Trophoblast cell (in vitro differentiated cells and primary cell): ENCODE measurements around the gene MROH2B.
A peak's percentile ranks its signal among the peaks of the same experiment; 100 is the strongest.
"Not testable (repeated sequence)": the region's sequence is repeated elsewhere in the genome, so short reads cannot be mapped to it uniquely, and the experiment has no call there.

Experiments
- DNase-seq, 2 donors: peaks; one replicate each; pipeline ENCODE4 v3.0.0-alpha.2; 2016
- H2AFZ ChIP-seq: 2 replicates; pipeline ENCODE4 v1.6.1; 2013; ENCODE audit warnings: low read length, moderate library complexity, mild to moderate bottlenecking; ENCODE audit not compliant: insufficient read depth, poor library complexity
- H2AK5ac ChIP-seq: 2 replicates; pipeline ENCODE4 v1.6.1; 2013; ENCODE audit warnings: mild to moderate bottlenecking, low read length
- H2BK120ac ChIP-seq: 2 replicates; pipeline ENCODE4 v1.6.1; 2013; ENCODE audit warnings: low read length, mild to moderate bottlenecking, moderate library complexity; ENCODE audit not compliant: insufficient read depth, poor library complexity
- H2BK12ac ChIP-seq: 2 replicates; pipeline ENCODE4 v1.6.1; 2013; ENCODE audit warnings: mild to moderate bottlenecking, low read length, moderate library complexity
- H2BK5ac ChIP-seq: 2 replicates; pipeline ENCODE4 v1.6.1; 2013; ENCODE audit warnings: low read length, low read depth, moderate library complexity, mild to moderate bottlenecking; ENCODE audit not compliant: poor library complexity
- H3K14ac ChIP-seq: 2 replicates; pipeline ENCODE4 v1.6.1; 2013; ENCODE audit warnings: mild to moderate bottlenecking, low read length
- H3K18ac ChIP-seq: 2 replicates; pipeline ENCODE4 v1.6.1; 2013; ENCODE audit warnings: mild to moderate bottlenecking, low read length
- H3K23ac ChIP-seq: 2 replicates; pipeline ENCODE4 v1.6.1; 2013; ENCODE audit warnings: low read length
- H3K27ac ChIP-seq: 2 replicates; pipeline ENCODE4 v1.5.1; 2013; ENCODE audit warnings: low read depth, mild to moderate bottlenecking, inconsistent platforms, low read length, moderate library complexity
- H3K27me3 ChIP-seq: 2 replicates; pipeline ENCODE4 v1.6.1; 2013; ENCODE audit warnings: inconsistent platforms, mild to moderate bottlenecking, low read length, moderate library complexity; ENCODE audit not compliant: insufficient read depth
- H3K36me3 ChIP-seq, 2 experiments: 1 replicate in 1 of 2; 2 replicates in 1 of 2; pipeline ENCODE4 v1.6.1; 2013; ENCODE audit warnings: low read length in 2 of 2, mild to moderate bottlenecking in 2 of 2, moderate library complexity in 1 of 2; ENCODE audit not compliant: insufficient read depth in 2 of 2, control insufficient read depth in 1 of 2
- H3K4ac ChIP-seq: 2 replicates; pipeline ENCODE4 v1.6.1; 2013; ENCODE audit warnings: low read depth, mild to moderate bottlenecking, low read length, moderate library complexity
- H3K4me1 ChIP-seq, 2 experiments: 1 replicate in 1 of 2; 2 replicates in 1 of 2; pipeline ENCODE4 v1.6.1; 2013; ENCODE audit warnings: low read length in 2 of 2, mild to moderate bottlenecking in 2 of 2, moderate library complexity in 1 of 2; ENCODE audit not compliant: insufficient read depth in 2 of 2, control insufficient read depth in 1 of 2
- H3K4me2 ChIP-seq: 2 replicates; pipeline ENCODE4 v1.6.1; 2013; ENCODE audit warnings: inconsistent platforms, mild to moderate bottlenecking, low read length, moderate library complexity
- H3K4me3 ChIP-seq: 2 replicates; pipeline ENCODE4 v1.5.1; 2013; ENCODE audit warnings: mild to moderate bottlenecking, low read depth, low read length, inconsistent platforms
- H3K79me1 ChIP-seq: one replicate; pipeline ENCODE4 v1.6.1; 2013; ENCODE audit warnings: low read length
- H3K79me2 ChIP-seq: 2 replicates; pipeline ENCODE4 v1.6.1; 2013; ENCODE audit warnings: low read length, mild to moderate bottlenecking; ENCODE audit not compliant: control insufficient read depth, insufficient read depth, poor library complexity
- H3K9ac ChIP-seq: 2 replicates; pipeline ENCODE4 v1.6.1; 2013; ENCODE audit warnings: mild to moderate bottlenecking, low read length
- H3K9me3 ChIP-seq: 2 replicates; pipeline ENCODE4 v1.6.1; 2013; ENCODE audit warnings: low read depth, mild to moderate bottlenecking, control low read depth, inconsistent platforms, low read length; ENCODE audit not compliant: insufficient read depth
- H4K12ac ChIP-seq: 2 replicates; pipeline ENCODE4 v1.6.1; 2013; ENCODE audit warnings: low read depth, mild to moderate bottlenecking, low read length, moderate library complexity
- H4K8ac ChIP-seq: 2 replicates; pipeline ENCODE4 v1.6.1; 2013; ENCODE audit warnings: low read depth, mild to moderate bottlenecking, low read length, moderate library complexity
- H4K91ac ChIP-seq: one replicate; pipeline ENCODE4 v1.6.1; 2013; ENCODE audit warnings: low read depth, mild to moderate bottlenecking, low read length, moderate library complexity
- WGBS: extraction: QIAGEN DNeasy Blood & Tissue Kit; methylation state at CpG from one replicate; pipeline ENCODE4 v1.1.7; 2013; ENCODE audit warnings: missing lambda C conversion rate; ENCODE audit not compliant: insufficient read length, insufficient coverage; ENCODE audit errors: extremely low coverage; 5-methylcytosine and 5-hydroxymethylcytosine counted together

MROH2B gene

DNA sequence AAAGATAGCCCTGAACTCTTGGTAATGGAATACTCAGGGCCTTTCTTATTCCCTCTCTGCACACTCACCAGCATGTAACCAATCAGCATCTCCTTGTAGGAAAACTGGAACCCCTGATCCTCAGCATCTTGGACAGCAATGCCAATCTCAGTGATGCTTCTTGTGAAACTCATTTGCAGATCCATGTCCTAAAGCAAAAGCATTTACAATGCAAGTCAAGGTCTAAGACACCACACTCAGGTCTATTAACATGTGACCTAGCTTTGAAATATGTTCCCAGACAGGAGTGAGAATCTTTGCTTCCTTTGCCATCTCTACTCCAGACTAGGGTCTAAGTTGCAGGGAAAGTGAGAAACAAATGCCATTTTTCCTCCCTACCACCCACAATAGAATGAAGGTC is 38.2 kb downstream of the MROH2B start:
- Histone ChIP-seq H4K12ac (no peak overlapping the region), H3K9me3 (no peaks in the 10 kb centered on the region), H2BK12ac (no peak overlapping the region), H3K4me1 (no peaks in the 10 kb centered on the region), H3K79me2 (no peaks in the 10 kb centered on the region), H3K4ac (no peak overlapping the region), H3K27me3 (no peaks in the 10 kb centered on the region), H2BK5ac (no peak overlapping the region), H3K4me3 (no peak overlapping the region), H3K79me1 (no peaks in the 10 kb centered on the region), H3K27ac (no peak overlapping the region), H3K18ac (no peak overlapping the region), H2AFZ (no peak overlapping the region), H2AK5ac (no peak overlapping the region), H3K9ac (peak overlapping the region; percentile 56), H2BK120ac (no peak overlapping the region), H3K23ac (peak overlapping the region; percentile 53), H3K14ac (no peak overlapping the region), H3K4me2 (no peak overlapping the region), H3K36me3 (no peaks in the 10 kb centered on the region), H4K91ac (no peak overlapping the region), H4K8ac (no peak overlapping the region)
- DNase-seq = no peak

DNA sequence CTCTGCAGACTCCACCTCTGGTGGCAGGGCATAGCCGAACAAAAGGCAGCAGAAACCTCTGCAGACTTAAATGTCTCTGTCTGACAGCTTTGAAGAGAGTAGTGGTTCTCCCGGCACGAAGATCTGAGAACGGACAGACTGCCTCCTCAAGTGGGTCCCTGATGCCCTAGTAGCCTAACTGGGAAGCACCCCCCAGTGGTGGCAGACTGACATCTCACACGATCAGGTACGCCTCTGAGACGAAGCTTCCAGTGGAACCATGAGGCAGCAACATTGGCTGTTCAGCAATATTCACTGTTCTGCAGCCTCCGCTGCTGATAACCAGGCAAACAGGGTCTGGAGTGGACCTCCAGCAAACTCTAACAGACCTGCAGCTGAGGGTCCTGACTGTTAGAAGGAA is 48.5 kb downstream of the MROH2B start:
- DNase-seq, H2AFZ ChIP-seq, H3K4me1 ChIP-seq, H3K14ac ChIP-seq, H3K27me3 ChIP-seq, H4K91ac ChIP-seq, H3K18ac ChIP-seq, H2BK120ac ChIP-seq, H3K4me2 ChIP-seq, H3K4me3 ChIP-seq, H3K36me3 ChIP-seq, H3K9ac ChIP-seq, H2BK12ac ChIP-seq, H3K23ac ChIP-seq, H3K79me1 ChIP-seq, H4K8ac ChIP-seq, H3K27ac ChIP-seq, H4K12ac ChIP-seq, H2AK5ac ChIP-seq, H3K4ac ChIP-seq, H3K79me2 ChIP-seq, H2BK5ac ChIP-seq, H3K9me3 ChIP-seq: not testable (repeated sequence)
- no CpG with 5 or more reads among the region's 8 CpGs for WGBS

GRCh38 chr5:41012318-41012717 is 58.8 kb downstream of the MROH2B start:
- Histone ChIP-seq H2BK12ac (no peak overlapping the region), H3K27me3 (no peaks in the 10 kb centered on the region), H3K4me3 (no peak overlapping the region), H3K27ac (no peak overlapping the region), H3K4me1 (peaks cover 0 to 2% of the 10 kb centered on the region in 2 experiments), H2AK5ac (no peak overlapping the region), H2AFZ (no peak overlapping the region), H3K36me3 (no peaks in the 10 kb centered on the region), H3K14ac (no peak overlapping the region), H3K79me2 (no peaks in the 10 kb centered on the region), H4K12ac (no peak overlapping the region), H3K79me1 (no peaks in the 10 kb centered on the region), H3K18ac (no peak overlapping the region), H4K8ac (no peak overlapping the region), H2BK120ac (no peak overlapping the region), H2BK5ac (no peak overlapping the region), H3K23ac (no peak overlapping the region), H3K9me3 (no peaks in the 10 kb centered on the region), H3K4me2 (no peak overlapping the region), H3K9ac (no peak overlapping the region), H4K91ac (no peak overlapping the region), H3K4ac (no peak overlapping the region)
- DNase-seq = no peak
- no CpG with 5 or more reads among the region's 4 CpGs for WGBS

- Histone ChIP-seq H3K4ac (no peak overlapping the region), H3K14ac (no peak overlapping the region), H3K27me3 (no peaks in the 10 kb centered on the region), H3K4me2 (no peak overlapping the region), H3K4me1 (peaks cover 0 to 2% of the 10 kb centered on the region in 2 experiments), H2BK5ac (no peak overlapping the region), H3K27ac (no peak overlapping the region), H3K36me3 (no peaks in the 10 kb centered on the region), H3K9me3 (no peaks in the 10 kb centered on the region), H3K23ac (no peak overlapping the region), H3K4me3 (no peak overlapping the region), H4K12ac (no peak overlapping the region), H2AFZ (no peak overlapping the region), H4K8ac (no peak overlapping the region), H3K9ac (no peak overlapping the region), H4K91ac (no peak overlapping the region), H2BK12ac (no peak overlapping the region), H3K79me2 (no peaks in the 10 kb centered on the region), H3K18ac (no peak overlapping the region), H2AK5ac (no peak overlapping the region), H2BK120ac (no peak overlapping the region), H3K79me1 (no peaks in the 10 kb centered on the region)
- WGBS = no CpG with 5 or more reads among the region's 6 CpGs
- no peak for DNase-seq
These were observed 60.6 kb downstream of the MROH2B start for GRCh38 chr5:41010572-41010971.
